Effector memory CD8-positive, alpha-beta T cell (primary cell): Measurements from ENCODE around the gene MLF2.

Experiments used
- ATAC-seq: fragments of 150-1000 bp; cut with Tn5 transposase; replicated peaks from 2 replicates; pipeline ENCODE4 v1.10.0; 2021; ENCODE audit warnings: mild to moderate bottlenecking, moderate library complexity
- DNase-seq, 3 experiments: peaks; one replicate each; pipeline ENCODE4 v3.0.0; 2021
- H3K27ac Mint-ChIP-seq, 2 donors: one replicate each; pipeline ENCODE4 v1.8.0; 2022; ENCODE audit warnings: mild to moderate bottlenecking in 2 of 2, mixed read lengths in 2 of 2, moderate library complexity in 2 of 2
- H3K27me3 Mint-ChIP-seq, 2 donors: one replicate each; pipeline ENCODE4 v1.8.0; 2022; ENCODE audit warnings: mixed read lengths in 2 of 2
- H3K36me3 Mint-ChIP-seq: one replicate; pipeline ENCODE4 v1.8.0; 2022; ENCODE audit warnings: mild to moderate bottlenecking, moderate library complexity, mixed read lengths; ENCODE audit not compliant: insufficient read depth
- H3K4me1 Mint-ChIP-seq, 2 donors: one replicate each; pipeline ENCODE4 v1.8.0; 2022; ENCODE audit warnings: low read depth in 2 of 2, mixed read lengths in 2 of 2
- H3K4me3 Mint-ChIP-seq, 2 donors: one replicate each; pipeline ENCODE4 v1.8.0; 2022; ENCODE audit warnings: mild to moderate bottlenecking in 2 of 2, mixed read lengths in 2 of 2, moderate library complexity in 2 of 2
- H3K9me3 Mint-ChIP-seq, 2 donors: one replicate each; pipeline ENCODE4 v1.8.0; 2022; ENCODE audit warnings: mixed read lengths in 2 of 2

MLF2 gene

GRCh38 chr12:6699259-6699988, 53.5 kb downstream of the MLF2 start:
- Mint-ChIP-seq H3K4me3 (peak overlapping the region; percentile 63 to 66), H3K4me1 (peaks cover 12 to 22% of the 10 kb centered on the region in 2 donors), H3K27me3 (peaks cover 56 to 71% of the 10 kb centered on the region in 2 donors), H3K27ac (no peak overlapping the region), H3K36me3 (peaks cover 3% of the 10 kb centered on the region), H3K9me3 (no peaks in the 10 kb centered on the region)
- no peak for DNase-seq
- no peak for ATAC-seq

- Mint-ChIP-seq H3K36me3 (peaks cover 3% of the 10 kb centered on the region), H3K27me3 (peaks cover 47 to 62% of the 10 kb centered on the region in 2 donors), H3K9me3 (no peaks in the 10 kb centered on the region), H3K4me1 (peaks cover 12 to 23% of the 10 kb centered on the region in 2 donors), H3K4me3 (peak overlapping the region; percentile 63 to 66), H3K27ac (no peak overlapping the region)
- no peak for ATAC-seq
- DNase-seq: no peak
Observed at GRCh38 chr12:6698352-6699046, 54.4 kb downstream of the MLF2 start.
